Transverse colon (tissue), 4 donors: ENCODE measurements around the gene AOPEP.

ENCODE experiments used
- CTCF ChIP-seq, 5 experiments: fragments of 200-600 bp in 3 of 5; fragments of 450-650 bp in 2 of 5; sonication (generic) in 3 of 5; IDR thresholded peaks; 1 replicate in 2 of 5; 2 replicates in 3 of 5; pipeline ENCODE4 v1.5.1; 2016 to 2017; ENCODE audit warnings: antibody characterized with exemption in 5 of 5, inconsistent platforms in 3 of 5, mild to moderate bottlenecking in 2 of 5, moderate library complexity in 1 of 5
- POLR2A ChIP-seq: fragments of 450-650 bp; IDR thresholded peaks from one replicate; pipeline ENCODE4 v1.6.1; 2016; ENCODE audit warnings: antibody characterized with exemption, mild to moderate bottlenecking, moderate library complexity
- POLR2AphosphoS5 ChIP-seq, 3 donors: sonication (generic); formaldehyde crosslinking; IDR thresholded peaks; one replicate each; pipeline ENCODE4 v1.6.1; 2016; ENCODE audit warnings: antibody characterized with exemption in 3 of 3

- no peak for TF ChIP-seq CTCF (IDR thresholded peaks at IDR 0.05)
- no peak for TF ChIP-seq POLR2A
- TF ChIP-seq POLR2AphosphoS5 (IDR thresholded peaks at IDR 0.05): no peak
These were observed 51.5 kb downstream of the AOPEP start for GRCh38 chr9:94778013-94778412.
